Astrocyte (in vitro differentiated cells and primary cell): ENCODE measurements around the gene GAB2. TPM values are rescaled to one million over a fixed set of nuclear protein-coding genes. Genes with fewer than 3 reads are reported as not detected.

ENCODE experiments used
- DNase-seq: peaks from one replicate; pipeline ENCODE4 v3.0.0-alpha.2; 2010; ENCODE audit warnings: low read depth
- FAIRE-seq: peaks from 2 replicates; lab custom pipeline; 2011; peaks lifted over from hg19 to GRCh38; lab: Jason Lieb, UNC
- H2AFZ ChIP-seq: 2 replicates; pipeline ENCODE4 v1.6.0; 2012; ENCODE audit warnings: low read depth, low read length, inconsistent platforms
- H3K27ac ChIP-seq: 2 replicates; pipeline ENCODE4 v1.5.1; 2011; ENCODE audit warnings: low read depth, low read length, inconsistent platforms
- H3K27me3 ChIP-seq: 2 replicates; pipeline ENCODE4 v1.6.0; 2011; ENCODE audit warnings: low read length, inconsistent platforms; ENCODE audit not compliant: insufficient read depth
- H3K36me3 ChIP-seq: 2 replicates; pipeline ENCODE4 v1.5.1; 2011; ENCODE audit warnings: low read length, inconsistent platforms; ENCODE audit not compliant: insufficient read depth
- H3K4me1 ChIP-seq: 2 replicates; pipeline ENCODE4 v1.5.1; 2011; ENCODE audit warnings: low read length, inconsistent platforms; ENCODE audit not compliant: insufficient read depth
- H3K4me2 ChIP-seq: 2 replicates; pipeline ENCODE4 v1.6.0; 2012; ENCODE audit warnings: low read length, inconsistent platforms
- H3K4me3 ChIP-seq: 2 replicates; pipeline ENCODE4 v1.5.1; 2011; ENCODE audit warnings: low read depth, mild to moderate bottlenecking, low read length, inconsistent platforms; ENCODE audit not compliant: insufficient read depth
- H3K79me2 ChIP-seq: 2 replicates; pipeline ENCODE4 v1.6.0; 2012; ENCODE audit warnings: mild to moderate bottlenecking, low read length, inconsistent platforms; ENCODE audit not compliant: insufficient read depth
- H3K9ac ChIP-seq: 2 replicates; pipeline ENCODE4 v1.6.0; 2012; ENCODE audit warnings: mild to moderate bottlenecking, low read length, inconsistent platforms
- H3K9me3 ChIP-seq: 2 replicates; pipeline ENCODE4 v1.5.1; 2012; ENCODE audit warnings: low read depth, mild to moderate bottlenecking, low read length, inconsistent platforms; ENCODE audit not compliant: insufficient read depth
- H4K20me1 ChIP-seq: 2 replicates; pipeline ENCODE4 v1.6.0; 2012; ENCODE audit warnings: low read length, inconsistent platforms; ENCODE audit not compliant: insufficient read depth
- H3K27ac Mint-ChIP-seq: one replicate; pipeline ENCODE4 v1.8.0; 2021; ENCODE audit warnings: mild to moderate bottlenecking, mixed read lengths; ENCODE audit not compliant: unreplicated experiment
- H3K27me3 Mint-ChIP-seq: one replicate; pipeline ENCODE4 v1.8.0; 2021; ENCODE audit warnings: low read depth, mixed read lengths; ENCODE audit not compliant: unreplicated experiment
- H3K36me3 Mint-ChIP-seq: one replicate; pipeline ENCODE4 v1.8.0; 2021; ENCODE audit warnings: low read depth, mixed read lengths; ENCODE audit not compliant: unreplicated experiment
- H3K4me1 Mint-ChIP-seq: one replicate; pipeline ENCODE4 v1.8.0; 2021; ENCODE audit warnings: low read depth, mixed read lengths; ENCODE audit not compliant: unreplicated experiment
- H3K4me3 Mint-ChIP-seq: one replicate; pipeline ENCODE4 v1.8.0; 2021; ENCODE audit warnings: mild to moderate bottlenecking, moderate library complexity, mixed read lengths; ENCODE audit not compliant: unreplicated experiment
- H3K9me3 Mint-ChIP-seq: one replicate; pipeline ENCODE4 v1.8.0; 2021; ENCODE audit warnings: mild to moderate bottlenecking, mixed read lengths; ENCODE audit not compliant: unreplicated experiment
- EZH2 ChIP-seq: IDR thresholded peaks from 2 replicates; pipeline ENCODE4 v1.6.1; 2012; ENCODE audit warnings: mild to moderate bottlenecking, low read length, inconsistent platforms; ENCODE audit not compliant: insufficient read depth
- total RNA-seq: library from RNA; stranded (reverse); gene quantifications from 2 replicates; pipeline ENCODE4 v1.2.1, GENCODE V29; 2021
- TF ChIP-seq, protein P1 (sequence below): IDR thresholded peaks from 2 replicates; pipeline ENCODE4 v1.5.1; 2011; ENCODE audit warnings: low read depth, mild to moderate bottlenecking, inconsistent platforms, low read length, moderate library complexity; ENCODE audit not compliant: insufficient read depth

The GAB2 gene
- total RNA-seq, 1 donor from 2014 or later = 18.2 TPM

DNA sequence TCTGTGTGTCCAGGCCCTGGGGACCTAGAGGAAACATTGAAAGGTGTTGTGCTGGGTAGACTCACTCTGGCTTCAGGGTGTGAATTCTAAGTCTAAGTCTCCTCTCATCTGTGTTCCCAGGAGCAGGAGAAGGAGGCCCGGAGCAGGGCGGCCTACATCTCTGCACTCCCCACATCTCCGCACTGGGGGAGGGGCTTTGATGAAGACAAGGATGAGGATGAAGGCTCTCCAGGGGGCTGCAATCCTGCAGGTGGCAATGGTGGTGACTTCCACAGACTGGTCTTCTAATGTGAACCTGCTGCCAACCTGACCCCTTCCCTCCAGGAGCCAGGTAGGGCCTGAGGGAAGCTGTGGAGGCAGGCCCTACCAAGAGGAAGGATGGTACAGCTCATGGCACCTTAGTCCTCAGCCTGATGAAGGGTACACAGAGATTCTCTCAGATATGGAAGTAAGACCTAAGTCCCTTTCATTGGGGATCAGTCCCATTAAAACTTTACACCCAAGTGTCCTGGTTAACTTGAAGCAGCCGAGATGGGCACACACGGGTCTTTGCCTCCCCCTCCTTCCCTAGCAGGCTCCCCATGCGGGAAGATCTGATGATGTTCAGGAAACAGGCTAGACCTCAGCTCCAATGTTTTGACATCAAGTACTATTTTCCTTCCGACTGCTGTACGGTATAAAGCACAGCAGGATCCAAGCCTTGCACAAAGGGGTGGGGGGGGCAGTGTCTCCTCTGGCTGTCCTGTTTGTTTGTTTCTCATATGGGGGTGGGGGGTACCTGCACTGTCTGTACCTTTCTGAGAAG, 203.9 kb downstream of the GAB2 start:
- no peaks in the 10 kb centered on the region for H3K4me1 ChIP-seq
- Mint-ChIP-seq H3K4me3 (no peak overlapping the region), H3K27ac (no peak overlapping the region), H3K36me3 (peaks cover 41% of the 10 kb centered on the region), H3K9me3 (peaks cover 4% of the 10 kb centered on the region), H3K4me1 (peaks cover 9% of the 10 kb centered on the region), H3K27me3 (no peaks in the 10 kb centered on the region)
- H3K36me3 ChIP-seq = peaks cover 3% of the 10 kb centered on the region
- no peak for FAIRE-seq
- H3K79me2 ChIP-seq = peaks cover 17% of the 10 kb centered on the region
- no peak for TF ChIP-seq EZH2
- TF ChIP-seq, protein P1, sequence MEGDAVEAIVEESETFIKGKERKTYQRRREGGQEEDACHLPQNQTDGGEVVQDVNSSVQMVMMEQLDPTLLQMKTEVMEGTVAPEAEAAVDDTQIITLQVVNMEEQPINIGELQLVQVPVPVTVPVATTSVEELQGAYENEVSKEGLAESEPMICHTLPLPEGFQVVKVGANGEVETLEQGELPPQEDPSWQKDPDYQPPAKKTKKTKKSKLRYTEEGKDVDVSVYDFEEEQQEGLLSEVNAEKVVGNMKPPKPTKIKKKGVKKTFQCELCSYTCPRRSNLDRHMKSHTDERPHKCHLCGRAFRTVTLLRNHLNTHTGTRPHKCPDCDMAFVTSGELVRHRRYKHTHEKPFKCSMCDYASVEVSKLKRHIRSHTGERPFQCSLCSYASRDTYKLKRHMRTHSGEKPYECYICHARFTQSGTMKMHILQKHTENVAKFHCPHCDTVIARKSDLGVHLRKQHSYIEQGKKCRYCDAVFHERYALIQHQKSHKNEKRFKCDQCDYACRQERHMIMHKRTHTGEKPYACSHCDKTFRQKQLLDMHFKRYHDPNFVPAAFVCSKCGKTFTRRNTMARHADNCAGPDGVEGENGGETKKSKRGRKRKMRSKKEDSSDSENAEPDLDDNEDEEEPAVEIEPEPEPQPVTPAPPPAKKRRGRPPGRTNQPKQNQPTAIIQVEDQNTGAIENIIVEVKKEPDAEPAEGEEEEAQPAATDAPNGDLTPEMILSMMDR = no peak
- peaks cover 31% of the 10 kb centered on the region for H4K20me1 ChIP-seq
- H2AFZ ChIP-seq = no peak overlapping the region
- H3K9me3 ChIP-seq = no peaks in the 10 kb centered on the region
- H3K4me2 ChIP-seq = no peak overlapping the region
- no peak for DNase-seq
- no peak overlapping the region for H3K27ac ChIP-seq
- no peak overlapping the region for H3K4me3 ChIP-seq
- H3K9ac ChIP-seq = no peak overlapping the region
- no peaks in the 10 kb centered on the region for H3K27me3 ChIP-seq

DNA sequence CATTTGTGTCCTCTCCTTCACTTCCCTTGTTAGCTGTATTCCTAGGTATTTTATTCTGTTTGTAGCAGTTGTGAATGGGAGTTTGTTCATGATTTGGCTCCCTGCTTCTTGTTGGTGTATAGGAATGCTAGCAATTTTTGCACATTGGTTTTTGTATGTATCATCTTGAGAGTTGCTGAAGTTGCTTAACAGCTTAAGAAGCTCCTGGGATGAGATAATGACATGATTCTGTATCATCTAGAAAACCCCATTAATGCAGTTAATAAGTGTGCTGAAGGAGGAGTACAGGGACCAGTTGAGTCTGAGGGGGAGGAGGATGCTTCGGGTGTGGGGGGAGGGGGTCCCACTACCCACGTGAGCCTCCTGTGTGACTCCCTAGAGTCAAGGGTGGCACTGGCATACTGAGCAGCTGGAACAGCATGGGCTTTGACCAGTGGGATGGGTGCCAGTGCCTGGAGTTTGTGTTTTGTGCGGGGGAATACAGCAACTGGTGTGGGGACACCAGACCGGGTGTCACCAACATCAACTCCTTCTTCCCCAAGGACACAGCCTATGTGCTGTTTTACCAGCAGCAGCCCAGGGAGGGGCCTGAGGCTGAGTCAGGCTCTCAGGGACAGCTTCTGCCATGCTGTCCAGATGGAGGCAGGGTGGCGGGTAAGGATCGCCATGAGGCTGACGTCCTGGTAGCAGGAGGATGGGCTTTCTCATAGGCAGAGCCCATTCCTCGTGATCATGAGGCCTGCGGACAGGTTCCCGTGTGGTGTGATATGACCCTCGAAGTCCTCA, 204.8 kb downstream of the GAB2 start:
- H3K27me3 ChIP-seq = no peaks in the 10 kb centered on the region
- H3K4me1 Mint-ChIP-seq = peaks cover 14% of the 10 kb centered on the region
- H3K9me3 Mint-ChIP-seq = peaks cover 6% of the 10 kb centered on the region
- no peak overlapping the region for H3K9ac ChIP-seq
- no peaks in the 10 kb centered on the region for H3K4me1 ChIP-seq
- H3K36me3 Mint-ChIP-seq = peaks cover 43% of the 10 kb centered on the region
- H3K27ac Mint-ChIP-seq = no peak overlapping the region
- H3K4me3 Mint-ChIP-seq = no peak overlapping the region
- H3K4me3 ChIP-seq = no peak overlapping the region
- no peak overlapping the region for H3K4me2 ChIP-seq
- FAIRE-seq = no peak
- DNase-seq = peak; percentile 50
- H3K27me3 Mint-ChIP-seq = no peaks in the 10 kb centered on the region
- peaks cover 3% of the 10 kb centered on the region for H3K36me3 ChIP-seq
- TF ChIP-seq, protein P1 = no peak
- TF ChIP-seq EZH2 = no peak
- peaks cover 40% of the 10 kb centered on the region for H4K20me1 ChIP-seq
- no peaks in the 10 kb centered on the region for H3K9me3 ChIP-seq
- H3K27ac ChIP-seq = no peak overlapping the region
- peaks cover 17% of the 10 kb centered on the region for H3K79me2 ChIP-seq
- H2AFZ ChIP-seq = no peak overlapping the region
